GM12874 (cell line): Measurements from ENCODE around the gene CAMK1D.

ENCODE experiments used
- CTCF ChIP-seq: IDR thresholded peaks from 2 replicates; pipeline ENCODE4 v1.5.1; 2011; ENCODE audit warnings: low read depth, mild to moderate bottlenecking, control low read depth, low read length, moderate library complexity; ENCODE audit not compliant: insufficient read depth

The CAMK1D gene

GRCh38 chr10:12590675-12591659, 241.6 kb downstream of the CAMK1D start:
- TF ChIP-seq CTCF = no peak

- no peak for TF ChIP-seq CTCF
These were observed 243.6 kb downstream of the CAMK1D start for GRCh38 chr10:12592967-12593366.

- TF ChIP-seq CTCF = no peak
These were observed 245.1 kb downstream of the CAMK1D start for GRCh38 chr10:12594448-12594944.

GRCh38 chr10:12595936-12596576, 246.7 kb downstream of the CAMK1D start:
- no peak for TF ChIP-seq CTCF

GRCh38 chr10:12597176-12597575, 247.8 kb downstream of the CAMK1D start:
- TF ChIP-seq CTCF = no peak

- no peak for TF ChIP-seq CTCF
These were observed 248.7 kb downstream of the CAMK1D start for GRCh38 chr10:12597788-12598765.
